HG02884 (cell line): ENCODE measurements around the gene BTBD16.

Experiments
- ATAC-seq: cut with Tn5 transposase; IDR thresholded peaks from one replicate; pipeline ENCODE4 v1.9.1; 2021; ENCODE audit warnings: mild to moderate bottlenecking, moderate library complexity; ENCODE audit not compliant: unreplicated experiment

The BTBD16 gene

GRCh38 chr10:122338609-122339441 lies 67.7 kb downstream of the BTBD16 start:
- no peak for ATAC-seq

GRCh38 chr10:122341141-122341810 lies 70.2 kb downstream of the BTBD16 start:
- ATAC-seq: no peak

GRCh38 chr10:122342293-122343134 lies 71.4 kb downstream of the BTBD16 start:
- ATAC-seq: no peak

GRCh38 chr10:122343135-122343800 lies 72.2 kb downstream of the BTBD16 start:
- no peak for ATAC-seq

GRCh38 chr10:122343936-122344335 lies 72.8 kb downstream of the BTBD16 start:
- ATAC-seq: no peak

- no peak for ATAC-seq
Measured at GRCh38 chr10:122344741-122345258, 73.7 kb downstream of the BTBD16 start.

- no peak for ATAC-seq
Measured at GRCh38 chr10:122346326-122346950, 75.3 kb downstream of the BTBD16 start.

GRCh38 chr10:122347170-122347841 lies 76.2 kb downstream of the BTBD16 start:
- no peak for ATAC-seq

GRCh38 chr10:122348512-122348911 lies 77.4 kb downstream of the BTBD16 start:
- no peak for ATAC-seq

GRCh38 chr10:122348935-122349361 lies 77.9 kb downstream of the BTBD16 start:
- no peak for ATAC-seq

GRCh38 chr10:122349758-122350369 lies 78.8 kb downstream of the BTBD16 start:
- ATAC-seq: no peak

- no peak for ATAC-seq
Measured at GRCh38 chr10:122350893-122351292, 79.8 kb downstream of the BTBD16 start.

- ATAC-seq: no peak
Measured at GRCh38 chr10:122352817-122353525, 81.9 kb downstream of the BTBD16 start.

- no peak for ATAC-seq
Measured at GRCh38 chr10:122354383-122354782, 83.3 kb downstream of the BTBD16 start.

GRCh38 chr10:122357685-122358084 lies 86.6 kb downstream of the BTBD16 start:
- ATAC-seq: no peak

GRCh38 chr10:122359621-122360020 lies 88.5 kb downstream of the BTBD16 start:
- no peak for ATAC-seq

- ATAC-seq: no peak
Measured at GRCh38 chr10:122361046-122361445, 90.0 kb downstream of the BTBD16 start.

- no peak for ATAC-seq
Measured at GRCh38 chr10:122362031-122362592, 91.0 kb downstream of the BTBD16 start.
